ENCODE data around the gene DYNC2LI1.

Gene DYNC2LI1

DNA sequence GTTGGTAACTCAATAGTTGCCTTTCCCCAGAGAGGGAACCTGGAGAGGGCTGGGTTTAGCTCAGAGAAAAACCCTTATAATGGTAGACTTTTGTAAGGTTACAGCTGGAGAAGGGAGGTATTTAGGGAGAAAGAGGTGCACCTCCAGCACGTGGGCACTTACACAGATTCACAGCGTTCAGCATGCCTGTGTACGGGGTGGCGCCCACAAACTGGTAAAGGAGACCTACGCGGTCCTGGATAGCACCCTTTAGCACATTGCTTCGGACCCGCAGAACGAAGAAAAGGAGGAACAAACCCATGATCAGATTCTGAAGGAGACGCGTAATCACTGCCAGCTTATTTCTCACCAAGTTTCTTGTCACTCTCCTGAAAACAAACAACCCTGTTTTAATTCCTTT is 49.9 kb downstream of the DYNC2LI1 start:
- Histone ChIP-seq H3K36me3 (ENCODE audit: low read length) (no peaks in the 10 kb centered on the region), H3K27me3 (ENCODE audit: low read length) (no peaks in the 10 kb centered on the region), H3F3A (ENCODE audit: insufficient read depth) (no peaks in the 10 kb centered on the region), H2AFZ (ENCODE audit: low read depth, low read length, severe bottlenecking) (no peak overlapping the region), H4K20me1 (ENCODE audit: low read depth, low read length) (no peaks in the 10 kb centered on the region), H3K4me3 (ENCODE audit: insufficient read depth, low read length, poor library complexity, severe bottlenecking) (no peak overlapping the region), H3K9me3 (ENCODE audit: insufficient read depth, low read length) (no peaks in the 10 kb centered on the region), H3K79me2 (ENCODE audit: insufficient read depth, low read length) (no peaks in the 10 kb centered on the region), H3K27ac (ENCODE audit: low read depth, low read length) (no peak overlapping the region), H3K9ac (ENCODE audit: low read length) (no peak overlapping the region), H3K4me2 (ENCODE audit: low read depth, low read length, poor library complexity, severe bottlenecking) (no peak overlapping the region), H3K9me2 (replicated peaks; ENCODE audit: insufficient read depth, low read length) (no peaks in the 10 kb centered on the region)
- TF ChIP-seq, protein P1, sequence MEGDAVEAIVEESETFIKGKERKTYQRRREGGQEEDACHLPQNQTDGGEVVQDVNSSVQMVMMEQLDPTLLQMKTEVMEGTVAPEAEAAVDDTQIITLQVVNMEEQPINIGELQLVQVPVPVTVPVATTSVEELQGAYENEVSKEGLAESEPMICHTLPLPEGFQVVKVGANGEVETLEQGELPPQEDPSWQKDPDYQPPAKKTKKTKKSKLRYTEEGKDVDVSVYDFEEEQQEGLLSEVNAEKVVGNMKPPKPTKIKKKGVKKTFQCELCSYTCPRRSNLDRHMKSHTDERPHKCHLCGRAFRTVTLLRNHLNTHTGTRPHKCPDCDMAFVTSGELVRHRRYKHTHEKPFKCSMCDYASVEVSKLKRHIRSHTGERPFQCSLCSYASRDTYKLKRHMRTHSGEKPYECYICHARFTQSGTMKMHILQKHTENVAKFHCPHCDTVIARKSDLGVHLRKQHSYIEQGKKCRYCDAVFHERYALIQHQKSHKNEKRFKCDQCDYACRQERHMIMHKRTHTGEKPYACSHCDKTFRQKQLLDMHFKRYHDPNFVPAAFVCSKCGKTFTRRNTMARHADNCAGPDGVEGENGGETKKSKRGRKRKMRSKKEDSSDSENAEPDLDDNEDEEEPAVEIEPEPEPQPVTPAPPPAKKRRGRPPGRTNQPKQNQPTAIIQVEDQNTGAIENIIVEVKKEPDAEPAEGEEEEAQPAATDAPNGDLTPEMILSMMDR (IDR thresholded peaks at IDR 0.05; ENCODE audit: insufficient read depth, low read length, poor library complexity, severe bottlenecking): no peak
- TF ChIP-seq EZH2phosphoT487 (conservative IDR thresholded peaks at IDR 0.05; ENCODE audit: low read length): no peak

- TF ChIP-seq EZH2phosphoT487 (conservative IDR thresholded peaks at IDR 0.05; ENCODE audit: low read length): no peak
- TF ChIP-seq, protein P1 (IDR thresholded peaks at IDR 0.05; ENCODE audit: insufficient read depth, low read length, poor library complexity, severe bottlenecking): no peak
- Histone ChIP-seq H3K27ac (ENCODE audit: low read depth, low read length) (no peak overlapping the region), H3K36me3 (ENCODE audit: low read length) (no peaks in the 10 kb centered on the region), H3K79me2 (ENCODE audit: insufficient read depth, low read length) (no peaks in the 10 kb centered on the region), H3K9ac (ENCODE audit: low read length) (no peak overlapping the region), H3F3A (ENCODE audit: insufficient read depth) (no peaks in the 10 kb centered on the region), H2AFZ (ENCODE audit: low read depth, low read length, severe bottlenecking) (no peak overlapping the region), H3K9me3 (ENCODE audit: insufficient read depth, low read length) (no peaks in the 10 kb centered on the region), H3K9me2 (replicated peaks; ENCODE audit: insufficient read depth, low read length) (no peaks in the 10 kb centered on the region), H3K4me2 (ENCODE audit: low read depth, low read length, poor library complexity, severe bottlenecking) (no peak overlapping the region), H3K27me3 (ENCODE audit: low read length) (no peaks in the 10 kb centered on the region), H3K4me3 (ENCODE audit: insufficient read depth, low read length, poor library complexity, severe bottlenecking) (no peak overlapping the region), H4K20me1 (ENCODE audit: low read depth, low read length) (no peaks in the 10 kb centered on the region)
These were observed 50.7 kb downstream of the DYNC2LI1 start for GRCh38 chr2:43824512-43824911.

DNA sequence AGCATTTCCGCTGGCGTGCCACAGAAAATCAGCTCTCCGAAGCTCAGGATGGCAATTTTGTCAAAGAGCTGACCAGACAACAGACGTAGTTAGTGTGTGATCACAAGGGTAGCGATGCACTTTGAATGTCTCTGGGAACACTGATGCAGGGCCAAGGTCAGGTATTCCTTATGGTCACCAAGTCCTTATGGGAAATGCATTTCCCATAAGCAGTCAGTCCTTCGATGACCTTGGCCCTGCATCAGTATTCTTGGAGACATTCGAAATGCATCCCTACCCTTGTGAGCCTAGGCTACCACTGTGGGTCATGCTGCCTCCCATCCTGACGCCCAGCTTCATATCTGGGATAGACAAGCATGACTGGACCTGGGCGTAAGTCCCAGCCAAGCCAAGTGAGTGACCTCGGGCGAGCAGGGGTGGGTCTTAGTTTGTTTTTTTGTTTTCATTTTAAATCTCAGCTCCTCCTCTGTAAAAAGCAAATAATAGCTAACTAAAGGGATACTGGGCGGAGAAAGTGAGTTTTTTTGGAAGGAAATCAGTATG is 51.2 kb downstream of the DYNC2LI1 start:
- no peaks in the 10 kb centered on the region for H3K9me3 ChIP-seq (ENCODE audit: insufficient read depth, low read length)
- no peak for TF ChIP-seq EZH2phosphoT487 (conservative IDR thresholded peaks at IDR 0.05; ENCODE audit: low read length)
- TF ChIP-seq, protein P1 (IDR thresholded peaks at IDR 0.05; ENCODE audit: insufficient read depth, low read length, poor library complexity, severe bottlenecking): no peak
- H3K36me3 ChIP-seq (ENCODE audit: low read length): no peaks in the 10 kb centered on the region
- no peaks in the 10 kb centered on the region for H3K79me2 ChIP-seq (ENCODE audit: insufficient read depth, low read length)
- no peak overlapping the region for H2AFZ ChIP-seq (ENCODE audit: low read depth, low read length, severe bottlenecking)
- no peaks in the 10 kb centered on the region for H3F3A ChIP-seq (ENCODE audit: insufficient read depth)
- H4K20me1 ChIP-seq (ENCODE audit: low read depth, low read length): no peaks in the 10 kb centered on the region
- no peak overlapping the region for H3K9ac ChIP-seq (ENCODE audit: low read length)
- H3K27me3 ChIP-seq (ENCODE audit: low read length): no peaks in the 10 kb centered on the region
- no peak overlapping the region for H3K27ac ChIP-seq (ENCODE audit: low read depth, low read length)
- no peak overlapping the region for H3K4me2 ChIP-seq (ENCODE audit: low read depth, low read length, poor library complexity, severe bottlenecking)
- no peaks in the 10 kb centered on the region for H3K9me2 ChIP-seq (replicated peaks; ENCODE audit: insufficient read depth, low read length)
- no peak overlapping the region for H3K4me3 ChIP-seq (ENCODE audit: insufficient read depth, low read length, poor library complexity, severe bottlenecking)

Measured in SU-DHL-6 (cell line).